ENCODE results near the gene COL27A1.

- no peak for TF ChIP-seq CTCF (IDR thresholded peaks at IDR 0.05; ENCODE audit: low read length)
- TF ChIP-seq EZH2 (IDR thresholded peaks at IDR 0.05; ENCODE audit: borderline replicate concordance, low read length) = no peak
These were observed 166.4 kb downstream of the COL27A1 start for GRCh38 chr9:114321759-114322158.

Data from OCI-LY1 (cell line).